Measurements from ENCODE around the gene GET4. TPM values are rescaled to one million over a fixed set of nuclear protein-coding genes. Genes with fewer than 3 reads are reported as not detected.

GET4 gene
- total RNA-seq (2022; extraction: Qiagen RNA extraction; ENCODE audit: low read depth): 41.3 to 64.0 TPM (median 56.7 TPM) in 5 replicates

GRCh38 chr7:876077-876971, at the start of gene GET4:
GET4 (plus strand) TSS chr7:876554; CDS start chr7:876646, 92 bp downstream.

GRCh38 chr7:832167-832967, 44.0 kb upstream of the GET4 start, which contains the start of gene SUN1:
SUN1 (plus strand) TSS chr7:832476; CDS start chr7:832525, 49 bp downstream.

Other genes with a start within 250 kb of the GET4 start
- 38.1 to 50.6 TPM (median 45.8 TPM) in 5 replicates for gene DNAAF5, start 149.9 kb upstream of the GET4 start, total RNA-seq (2022; extraction: Qiagen RNA extraction; ENCODE audit: low read depth)
- gene PRKAR1B, start 149.3 kb upstream of the GET4 start, total RNA-seq (2022; extraction: Qiagen RNA extraction; ENCODE audit: low read depth): 23.4 to 29.2 TPM (median 28.3 TPM) in 5 replicates
- gene SUN1, start 44.1 kb upstream of the GET4 start, total RNA-seq (2022; extraction: Qiagen RNA extraction; ENCODE audit: low read depth): 69.3 to 95.5 TPM (median 88.3 TPM) in 5 replicates
- gene ADAP1, start 78.1 kb downstream of the GET4 start, total RNA-seq (2022; extraction: Qiagen RNA extraction; ENCODE audit: low read depth): 4.3 to 5.8 TPM (median 4.7 TPM) in 5 replicates
- 6.0 to 7.8 TPM (median 6.6 TPM) in 5 replicates for gene COX19, start 99.0 kb downstream of the GET4 start, total RNA-seq (2022; extraction: Qiagen RNA extraction; ENCODE audit: low read depth)
- 0.06 TPM in 1 of 5 replicates, not detected in the others for gene CYP2W1, start 106.6 kb downstream of the GET4 start, total RNA-seq (2022; extraction: Qiagen RNA extraction; ENCODE audit: low read depth)
- gene GPR146, start 168.0 kb downstream of the GET4 start, total RNA-seq (2022; extraction: Qiagen RNA extraction; ENCODE audit: low read depth): 1.6 to 2.7 TPM (median 2.3 TPM) in 5 replicates
- gene GPER1, start 211.6 kb downstream of the GET4 start, total RNA-seq (2022; extraction: Qiagen RNA extraction; ENCODE audit: low read depth): 0.69 to 1.0 TPM (median 0.89 TPM) in 5 replicates

All from A549 treated with CpdA at 1 μM for 4 hours (cell line).